KMS-11 (cell line): Measurements from ENCODE around the gene ETV7.
"Not testable (repeated sequence)": the region's sequence is repeated elsewhere in the genome, so short reads cannot be mapped to it uniquely, and the experiment has no call there.

Experiments used
- H2AFZ ChIP-seq: fragments of 200-600 bp; sonication (generic); 2 replicates; pipeline ENCODE4 v1.6.1; 2016; ENCODE audit warnings: antibody characterized with exemption, mixed run types, low read depth
- H3K27ac ChIP-seq: fragments of 200-600 bp; sonication (generic); 2 replicates; pipeline ENCODE4 v1.6.1; 2016; ENCODE audit warnings: mild to moderate bottlenecking, mixed run types
- H3K27me3 ChIP-seq: fragments of 200-600 bp; sonication (generic); 2 replicates; pipeline ENCODE4 v1.6.1; 2017; ENCODE audit warnings: mild to moderate bottlenecking, low read depth, mixed run types, moderate library complexity; ENCODE audit not compliant: insufficient read depth
- H3K36me3 ChIP-seq: fragments of 200-600 bp; sonication (generic); 2 replicates; pipeline ENCODE4 v1.6.1; 2017; ENCODE audit warnings: mild to moderate bottlenecking, mixed run types; ENCODE audit not compliant: insufficient read depth
- H3K4me1 ChIP-seq: fragments of 200-600 bp; sonication (generic); 2 replicates; pipeline ENCODE4 v1.6.1; 2016; ENCODE audit warnings: mild to moderate bottlenecking, low read depth, mixed run types; ENCODE audit not compliant: poor library complexity, severe bottlenecking
- H3K4me2 ChIP-seq: fragments of 200-600 bp; sonication (generic); 2 replicates; pipeline ENCODE4 v1.7.0; 2016; ENCODE audit warnings: mild to moderate bottlenecking, mixed run types
- H3K4me3 ChIP-seq: fragments of 200-600 bp; sonication (generic); IDR thresholded peaks from 2 replicates; pipeline ENCODE4 v1.6.1; 2017; ENCODE audit warnings: low read depth, low read length, mixed read lengths; ENCODE audit not compliant: insufficient read depth
- H3K79me2 ChIP-seq: fragments of 200-600 bp; sonication (generic); 2 replicates; pipeline ENCODE4 v1.6.1; 2016; ENCODE audit warnings: low read depth, mixed run types; ENCODE audit not compliant: insufficient read depth
- H3K9ac ChIP-seq: fragments of 200-600 bp; sonication (generic); 2 replicates; pipeline ENCODE4 v1.6.1; 2016; ENCODE audit warnings: mild to moderate bottlenecking, mixed run types
- H4K20me1 ChIP-seq: fragments of 200-600 bp; sonication (generic); 2 replicates; pipeline ENCODE4 v1.6.1; 2016; ENCODE audit warnings: mild to moderate bottlenecking, mixed run types; ENCODE audit not compliant: insufficient read depth
- CTCF ChIP-seq: fragments of 200-600 bp; sonication (generic); conservative IDR thresholded peaks from 2 replicates; pipeline ENCODE4 v1.6.1; 2017; ENCODE audit warnings: low read depth, mild to moderate bottlenecking, antibody characterized with exemption, low read length, moderate library complexity, mixed read lengths

The ETV7 gene

DNA sequence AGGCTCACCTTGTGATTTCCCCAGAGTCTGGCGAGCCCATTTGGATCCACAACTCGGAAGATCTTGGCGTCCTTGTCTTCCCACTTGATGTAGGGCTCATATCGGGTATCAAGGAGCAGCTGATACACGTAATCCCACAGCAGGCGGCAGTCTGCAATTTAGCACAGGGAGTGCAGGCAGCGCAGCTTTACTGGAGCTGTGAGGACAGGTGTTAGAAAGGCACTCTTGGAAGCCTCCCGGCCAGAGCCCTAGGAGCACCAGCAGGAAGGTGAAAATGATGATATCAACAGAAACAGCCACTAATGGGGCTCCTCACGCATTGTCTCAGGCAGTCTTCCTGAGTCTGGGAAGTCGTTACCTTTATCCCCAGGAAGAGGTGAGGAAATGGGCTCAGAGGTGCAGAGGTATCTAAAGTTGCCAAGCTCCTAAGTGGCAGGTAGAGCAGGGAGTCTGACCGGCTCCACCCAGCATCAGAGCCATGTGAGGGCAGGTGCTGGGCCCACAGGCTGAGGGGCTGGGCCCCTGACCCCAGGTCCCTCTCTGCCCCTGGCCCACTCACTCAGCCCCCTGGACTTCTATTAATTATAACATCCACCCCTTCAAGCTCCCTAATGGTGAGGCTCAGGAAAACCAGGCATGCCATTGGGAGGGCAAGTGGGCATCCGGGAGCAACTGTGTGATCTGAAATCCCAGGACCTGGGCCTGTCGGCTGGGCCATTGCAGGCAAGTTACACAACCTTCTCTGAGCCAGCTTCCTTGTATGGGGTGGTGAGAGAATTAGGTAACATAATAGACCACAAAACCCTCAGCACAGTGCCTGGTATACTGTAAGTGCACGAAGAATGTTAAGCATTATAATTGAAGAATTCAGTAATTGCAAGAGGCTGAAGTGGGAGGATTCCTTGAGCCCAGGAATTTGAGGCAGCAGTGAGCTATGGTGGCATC lies 18.3 kb downstream of the ETV7 start:
- Histone ChIP-seq H3K4me1 (peaks cover 8% of the 10 kb centered on the region), H3K27me3 (no peaks in the 10 kb centered on the region), H3K79me2 (no peaks in the 10 kb centered on the region), H3K4me2 (no peak overlapping the region), H3K36me3 (no peaks in the 10 kb centered on the region), H4K20me1 (no peaks in the 10 kb centered on the region), H3K4me3 (no peak overlapping the region), H3K9ac (no peak overlapping the region), H2AFZ (no peak overlapping the region), H3K27ac (no peak overlapping the region)
- TF ChIP-seq CTCF, result no peak

- Histone ChIP-seq H2AFZ (no peak overlapping the region), H3K27me3 (no peaks in the 10 kb centered on the region), H3K4me2 (no peak overlapping the region), H3K36me3 (no peaks in the 10 kb centered on the region), H3K4me3 (no peak overlapping the region), H3K27ac (no peak overlapping the region), H3K79me2 (no peaks in the 10 kb centered on the region), H4K20me1 (no peaks in the 10 kb centered on the region), H3K9ac (no peak overlapping the region), H3K4me1 (peaks cover 8% of the 10 kb centered on the region)
- no peak for TF ChIP-seq CTCF
Measured at GRCh38 chr6:36368421-36368820, 19.0 kb downstream of the ETV7 start.

DNA sequence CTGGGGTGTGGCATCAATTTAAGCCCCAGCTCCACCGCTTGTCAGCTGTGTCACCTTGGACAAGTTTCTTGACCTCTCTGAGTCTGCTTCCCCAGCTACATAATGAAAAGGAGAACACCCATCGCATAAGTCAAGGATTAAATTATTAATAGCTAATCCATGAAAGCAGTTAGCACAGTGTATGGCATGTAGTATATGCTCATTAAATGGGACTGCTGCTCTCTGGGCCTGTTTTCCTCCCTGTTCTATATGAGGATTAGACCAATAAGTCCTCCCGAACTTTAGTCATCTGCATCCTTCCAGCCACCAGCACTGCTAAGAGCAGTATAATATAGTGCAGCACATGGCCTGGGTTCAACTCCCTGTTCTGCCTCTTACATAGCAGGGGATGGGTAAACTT lies 19.7 kb downstream of the ETV7 start:
- no peak overlapping the region for H2AFZ ChIP-seq
- no peak overlapping the region for H3K27ac ChIP-seq
- no peak overlapping the region for H3K4me3 ChIP-seq
- no peak for TF ChIP-seq CTCF
- H3K79me2 ChIP-seq, result no peaks in the 10 kb centered on the region
- H3K4me2 ChIP-seq, result no peak overlapping the region
- H3K27me3 ChIP-seq, result no peaks in the 10 kb centered on the region
- H3K9ac ChIP-seq, result no peak overlapping the region
- H3K4me1 ChIP-seq, result peaks cover 8% of the 10 kb centered on the region
- no peaks in the 10 kb centered on the region for H4K20me1 ChIP-seq
- H3K36me3 ChIP-seq, result no peaks in the 10 kb centered on the region

DNA sequence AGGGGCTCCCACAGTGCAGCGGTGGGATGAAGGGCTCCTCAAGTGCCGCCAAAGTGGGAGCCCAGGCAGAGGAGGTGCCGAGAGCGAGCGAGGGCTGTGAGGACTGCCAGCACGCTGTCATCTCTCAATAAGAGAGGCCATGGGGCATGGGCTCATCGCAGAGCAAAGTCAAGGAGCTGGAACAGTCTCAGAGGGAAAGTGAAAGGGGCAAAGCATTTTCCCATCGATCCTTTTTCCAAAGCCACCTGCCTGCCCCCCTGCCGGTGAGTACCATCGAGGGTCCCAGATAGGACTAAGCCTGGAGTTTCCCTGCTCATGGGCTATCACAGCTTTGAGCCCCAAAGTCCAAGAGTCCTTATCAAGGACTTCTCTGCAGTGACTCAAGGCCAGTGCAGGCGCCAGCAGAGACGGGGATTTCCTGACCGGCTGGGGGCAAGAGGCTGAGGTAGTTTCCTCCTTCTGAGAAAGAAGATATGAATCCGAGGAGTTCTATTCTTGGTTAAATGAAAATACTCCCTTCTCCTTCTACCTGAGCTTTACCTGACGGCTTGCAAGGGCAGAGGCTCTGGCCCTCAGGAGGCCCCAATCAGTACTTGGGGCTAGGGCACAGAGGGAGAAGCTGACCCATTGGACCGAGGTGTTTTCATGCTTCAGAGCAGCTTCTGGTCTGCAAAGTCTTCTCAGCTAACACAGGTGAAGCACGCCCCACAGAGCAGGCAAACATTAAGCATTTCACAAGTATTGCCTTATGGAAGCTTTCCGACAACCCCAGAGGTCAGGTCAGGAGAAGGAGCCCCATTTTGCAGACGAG lies 22.6 kb downstream of the ETV7 start:
- H3K27ac ChIP-seq, result no peak overlapping the region
- H3K4me2 ChIP-seq, result no peak overlapping the region
- no peaks in the 10 kb centered on the region for H3K27me3 ChIP-seq
- peaks cover 8% of the 10 kb centered on the region for H3K4me1 ChIP-seq
- TF ChIP-seq CTCF, result no peak
- H2AFZ ChIP-seq, result peak overlapping the region; percentile 11; the same call in 1 of the 2 replicates
- no peaks in the 10 kb centered on the region for H3K36me3 ChIP-seq
- no peak overlapping the region for H3K4me3 ChIP-seq
- no peaks in the 10 kb centered on the region for H4K20me1 ChIP-seq
- H3K9ac ChIP-seq, result no peak overlapping the region
- H3K79me2 ChIP-seq, result no peaks in the 10 kb centered on the region

DNA sequence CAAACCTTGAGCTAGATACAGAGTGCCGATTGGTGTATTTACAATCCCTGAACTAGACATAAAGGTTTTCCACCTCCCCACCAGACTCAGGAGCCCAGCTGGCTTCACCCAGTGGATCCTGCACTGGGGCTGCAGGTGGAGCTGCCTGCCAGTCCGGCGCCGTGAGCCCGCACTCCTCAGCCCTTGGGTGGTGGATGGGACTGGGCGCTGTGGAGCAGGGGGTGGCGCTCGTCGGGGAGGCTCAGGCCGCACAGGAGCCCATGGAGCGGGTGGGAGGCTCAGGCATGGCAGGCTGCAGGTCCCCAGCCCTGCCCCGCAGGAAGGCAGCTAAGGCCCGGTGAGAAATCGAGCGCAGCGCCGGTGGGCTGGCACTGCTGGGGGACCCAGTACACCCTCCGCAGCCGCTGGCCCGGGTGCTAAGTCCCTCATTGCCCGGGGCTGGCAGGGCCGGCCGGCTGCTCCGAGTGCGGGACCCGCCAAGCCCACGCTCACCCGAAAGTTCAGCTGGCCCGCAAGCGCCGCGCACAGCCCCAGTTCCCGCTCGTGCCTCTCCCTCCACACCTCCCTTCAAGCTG lies 23.3 kb downstream of the ETV7 start:
- not testable (repeated sequence) for H2AFZ ChIP-seq

DNA sequence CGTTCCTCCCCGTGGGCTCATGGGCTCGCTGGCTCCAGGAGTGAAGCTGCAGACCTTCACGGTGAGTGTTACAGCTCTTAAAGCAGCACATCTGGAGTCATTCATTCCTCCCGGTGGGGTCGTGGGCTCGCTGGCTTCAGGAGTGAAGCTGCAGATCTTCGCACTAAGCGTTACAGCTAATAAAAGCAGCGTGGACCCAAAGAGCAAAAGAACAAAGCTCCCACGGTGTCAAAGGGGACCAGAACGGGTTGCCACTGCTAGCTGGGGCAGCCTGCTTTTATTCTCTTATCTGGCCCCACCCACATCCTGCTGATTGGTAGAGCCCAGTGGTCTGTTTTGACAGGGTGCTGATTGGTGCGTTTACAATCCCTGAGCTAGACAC lies 24.1 kb downstream of the ETV7 start:
- not testable (repeated sequence) for H3K9ac ChIP-seq, H3K27ac ChIP-seq, H3K4me3 ChIP-seq, H3K27me3 ChIP-seq, H3K4me2 ChIP-seq, H3K79me2 ChIP-seq, H4K20me1 ChIP-seq, H2AFZ ChIP-seq, H3K36me3 ChIP-seq
- peaks cover 11% of the 10 kb centered on the region for H3K4me1 ChIP-seq

More for the DNA sequence above, 23.3 kb downstream of the ETV7 start:
- not testable (repeated sequence) for H3K4me2 ChIP-seq, H3K36me3 ChIP-seq, H3K4me3 ChIP-seq, H3K4me1 ChIP-seq, H3K9ac ChIP-seq, H3K27me3 ChIP-seq, H3K27ac ChIP-seq, H3K79me2 ChIP-seq, H4K20me1 ChIP-seq
